NCI-H2196 treated with DMSO at 0.1 percent for 48 hours (cell line): ENCODE results near the gene CAMKK2.
A peak's percentile ranks its signal among the peaks of the same experiment; 100 is the strongest.
"Not testable (repeated sequence)": the region's sequence is repeated elsewhere in the genome, so short reads cannot be mapped to it uniquely, and the experiment has no call there.

Experiments
- DNase-seq: peaks from one replicate; lab custom pipeline; 2025; ENCODE audit not compliant: unreplicated experiment; lab: John Stamatoyannopoulos, UW

The CAMKK2 gene

GRCh38 chr12:121226871-121227270 lies 69.6 kb downstream of the CAMKK2 start:
- DNase-seq = not testable (repeated sequence)

GRCh38 chr12:121226399-121226798 lies 70.1 kb downstream of the CAMKK2 start:
- DNase-seq = no peak

GRCh38 chr12:121224591-121224990 lies 71.9 kb downstream of the CAMKK2 start:
- no peak for DNase-seq

GRCh38 chr12:121223292-121224285 lies 72.9 kb downstream of the CAMKK2 start:
- DNase-seq = no peak

- no peak for DNase-seq
Measured at GRCh38 chr12:121222847-121223246, 73.7 kb downstream of the CAMKK2 start.

GRCh38 chr12:121219353-121219986 lies 77.0 kb downstream of the CAMKK2 start:
- DNase-seq = no peak

- DNase-seq = no peak
Measured at GRCh38 chr12:121218588-121219352, 77.7 kb downstream of the CAMKK2 start.

GRCh38 chr12:121217761-121218160 lies 78.7 kb downstream of the CAMKK2 start:
- no peak for DNase-seq

GRCh38 chr12:121217063-121217462 lies 79.4 kb downstream of the CAMKK2 start:
- no peak for DNase-seq

GRCh38 chr12:121216102-121216501 lies 80.4 kb downstream of the CAMKK2 start:
- no peak for DNase-seq

GRCh38 chr12:121214855-121215745 lies 81.4 kb downstream of the CAMKK2 start:
- no peak for DNase-seq

- DNase-seq = no peak
Measured at GRCh38 chr12:121214166-121214777, 82.2 kb downstream of the CAMKK2 start.

GRCh38 chr12:121212875-121213274 lies 83.6 kb downstream of the CAMKK2 start:
- no peak for DNase-seq

GRCh38 chr12:121209624-121210572 lies 86.6 kb downstream of the CAMKK2 start, which contains the start of gene P2RX4:
TSS of gene P2RX4 (plus strand) at chr12:121210129. CDS start at chr12:121210165, 36 bp downstream.
- DNase-seq = peak; percentile 64

GRCh38 chr12:121209221-121209620 lies 87.3 kb downstream of the CAMKK2 start:
- DNase-seq = no peak

- DNase-seq = not testable (repeated sequence)
Measured at GRCh38 chr12:121208571-121208970, 87.9 kb downstream of the CAMKK2 start.

GRCh38 chr12:121205491-121205890 lies 91.0 kb downstream of the CAMKK2 start:
- DNase-seq = no peak

GRCh38 chr12:121203482-121203881 lies 93.0 kb downstream of the CAMKK2 start:
- DNase-seq = no peak
